22Rv1 (cell line): Measurements from ENCODE around the gene FOXI1.

Experiments used
- CTCF ChIP-seq: fragments of 450-650 bp; IDR thresholded peaks from 2 replicates; pipeline ENCODE4 v1.5.1; 2017; ENCODE audit warnings: mild to moderate bottlenecking
- ZFX ChIP-seq: fragments of 450-650 bp; IDR thresholded peaks from 2 replicates; pipeline ENCODE4 v1.6.1; 2017; ENCODE audit warnings: antibody characterized with exemption, borderline replicate concordance

GRCh38 chr5:170143710-170144109 lies 38.0 kb downstream of the FOXI1 start:
- no peak for TF ChIP-seq CTCF
- TF ChIP-seq ZFX: no peak
